ENCODE measurements around the gene ULK1.

ULK1 gene

GRCh38 chr12:131894313-131894860 lies at the start of gene ULK1:
TSS of gene ULK1 (plus strand) at chr12:131894622. CDS start at chr12:131895002, 380 bp downstream.
- DNase-seq (ENCODE audit: low spot score) = peak; percentile 100

- DNase-seq (ENCODE audit: low spot score) = no peak
Observed at GRCh38 chr12:131844656-131845055, 49.8 kb upstream of the ULK1 start.

GRCh38 chr12:131845121-131845520 lies 49.3 kb upstream of the ULK1 start:
- DNase-seq (ENCODE audit: low spot score) = no peak

GRCh38 chr12:131847456-131847855 lies 47.0 kb upstream of the ULK1 start:
- DNase-seq (ENCODE audit: low spot score) = no peak

GRCh38 chr12:131848753-131849152 lies 45.7 kb upstream of the ULK1 start:
- DNase-seq (ENCODE audit: low spot score) = no peak

GRCh38 chr12:131849700-131850553 lies 44.5 kb upstream of the ULK1 start:
- no peak for DNase-seq (ENCODE audit: low spot score)

GRCh38 chr12:131850856-131851559 lies 43.4 kb upstream of the ULK1 start:
- no peak for DNase-seq (ENCODE audit: low spot score)

GRCh38 chr12:131851741-131852550 lies 42.5 kb upstream of the ULK1 start:
- DNase-seq (ENCODE audit: low spot score) = no peak

GRCh38 chr12:131852551-131853299 lies 41.7 kb upstream of the ULK1 start:
- peak; percentile 51 for DNase-seq (ENCODE audit: low spot score)

- DNase-seq (ENCODE audit: low spot score) = no peak
Observed at GRCh38 chr12:131853832-131854797, 40.3 kb upstream of the ULK1 start.

GRCh38 chr12:131854861-131855476 lies 39.5 kb upstream of the ULK1 start:
- no peak for DNase-seq (ENCODE audit: low spot score)

GRCh38 chr12:131855521-131856142 lies 38.8 kb upstream of the ULK1 start:
- no peak for DNase-seq (ENCODE audit: low spot score)

GRCh38 chr12:131856366-131857097 lies 37.9 kb upstream of the ULK1 start:
- DNase-seq (ENCODE audit: low spot score) = no peak

- no peak for DNase-seq (ENCODE audit: low spot score)
Observed at GRCh38 chr12:131857908-131858850, 36.2 kb upstream of the ULK1 start.

- DNase-seq (ENCODE audit: low spot score) = peak; percentile 84
Observed at GRCh38 chr12:131860472-131861260, 33.8 kb upstream of the ULK1 start.

- DNase-seq (ENCODE audit: low spot score) = no peak
Observed at GRCh38 chr12:131861261-131862083, 33.0 kb upstream of the ULK1 start.
